H54 (cell line): ENCODE data around the gene CMIP.
A peak's percentile ranks its signal among the peaks of the same experiment; 100 is the strongest.
"Not testable (repeated sequence)": the region's sequence is repeated elsewhere in the genome, so short reads cannot be mapped to it uniquely, and the experiment has no call there.

Experiments used
- DNase-seq: peaks from one replicate; pipeline ENCODE4 v3.0.0; 2011; ENCODE audit warnings: low spot score, mixed read lengths; ENCODE audit not compliant: insufficient read length
- FAIRE-seq: peaks from 3 replicates; lab custom pipeline; 2011; peaks lifted over from hg19 to GRCh38; lab: Jason Lieb, UNC
- POLR2A ChIP-seq: IDR thresholded peaks from 2 replicates; pipeline ENCODE4 v1.6.1; 2011; ENCODE audit warnings: low read depth, mild to moderate bottlenecking, low read length

The CMIP gene

GRCh38 chr16:81410643-81411293 lies 33.8 kb upstream of the CMIP start:
- no peak for TF ChIP-seq POLR2A
- DNase-seq (no peak), FAIRE-seq (no peak)

DNA sequence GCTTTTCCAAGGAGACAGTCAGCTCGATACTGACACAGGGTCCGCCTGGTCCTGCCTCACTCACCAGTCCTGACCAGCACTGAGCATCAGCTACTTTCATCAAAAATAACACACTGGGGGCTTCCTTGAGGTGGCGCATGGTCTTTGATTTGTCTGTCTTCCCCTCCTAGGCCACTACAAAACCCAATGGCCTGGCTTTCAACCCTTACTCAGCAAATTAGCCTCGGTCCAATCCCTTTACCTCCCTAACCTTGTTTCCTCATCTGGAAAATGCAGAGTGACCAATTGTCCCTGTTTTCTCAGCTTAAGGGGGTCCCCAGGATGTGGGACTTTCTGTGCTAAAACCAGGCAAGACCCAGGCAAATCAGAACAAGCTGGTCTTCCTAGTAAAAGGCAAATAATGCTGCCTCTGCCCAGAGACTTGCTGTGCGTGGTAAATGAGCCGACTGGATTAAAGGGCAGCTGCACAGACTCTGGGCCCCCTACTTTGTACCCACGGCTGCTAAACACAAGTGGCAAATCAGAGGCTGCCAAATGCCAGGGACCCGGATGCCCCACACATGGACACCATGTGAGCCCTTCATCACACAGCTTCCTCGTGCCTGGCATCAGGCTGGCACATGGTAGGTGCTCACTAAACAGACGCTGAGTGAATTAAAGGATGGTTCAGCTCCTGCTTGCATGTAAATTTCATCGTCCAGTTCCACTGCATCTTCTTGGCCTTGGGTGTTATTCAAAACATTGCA lies 31.2 kb upstream of the CMIP start:
- no peak for TF ChIP-seq POLR2A
- DNase-seq: no peak
- FAIRE-seq: no peak

DNA sequence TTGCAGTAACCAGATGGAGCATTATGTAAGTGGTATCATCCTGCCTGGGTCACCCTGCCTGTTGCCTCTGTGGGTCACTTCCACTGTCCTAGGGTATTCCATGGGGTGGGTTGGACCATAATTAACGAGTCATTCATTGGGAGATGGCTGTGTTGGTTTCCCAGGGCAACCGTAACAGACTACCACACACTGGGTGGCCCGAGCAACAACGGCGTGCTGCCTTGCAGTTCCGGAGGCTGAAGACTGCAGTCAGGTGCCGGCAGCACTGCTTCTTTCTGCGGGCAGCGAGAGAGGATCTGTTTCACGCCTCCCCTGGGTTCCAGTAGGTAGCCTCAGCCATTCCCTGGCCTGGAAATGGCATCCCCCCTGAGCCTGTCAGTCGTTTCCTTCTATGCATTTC lies 28.9 kb upstream of the CMIP start:
- FAIRE-seq (no peak), DNase-seq (no peak)
- no peak for TF ChIP-seq POLR2A

- no peak for TF ChIP-seq POLR2A
- DNase-seq (no peak), FAIRE-seq (no peak)
Measured at GRCh38 chr16:81416749-81417148, 27.9 kb upstream of the CMIP start.

DNA sequence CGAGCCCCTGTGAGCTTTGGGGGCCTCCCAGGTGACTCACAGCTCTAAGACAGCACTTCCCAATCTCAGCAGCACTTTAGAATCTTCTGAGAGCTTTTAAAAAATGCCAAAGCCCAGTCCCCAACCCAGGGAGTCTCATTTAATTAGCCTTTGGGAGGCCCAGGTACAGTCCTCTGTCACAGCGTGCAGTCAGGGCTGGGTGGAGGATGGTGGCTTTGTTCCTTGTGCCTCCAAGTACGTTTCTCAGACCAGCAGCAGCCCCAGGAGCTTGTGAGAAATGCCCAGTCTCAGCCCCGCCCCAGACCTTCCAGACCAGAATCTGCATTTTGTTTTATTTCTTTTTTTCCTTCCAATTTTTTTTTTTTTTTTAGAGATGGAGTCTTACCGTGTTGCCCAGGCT lies 27.4 kb upstream of the CMIP start:
- TF ChIP-seq POLR2A: no peak
- DNase-seq (no peak), FAIRE-seq (no peak)

DNA sequence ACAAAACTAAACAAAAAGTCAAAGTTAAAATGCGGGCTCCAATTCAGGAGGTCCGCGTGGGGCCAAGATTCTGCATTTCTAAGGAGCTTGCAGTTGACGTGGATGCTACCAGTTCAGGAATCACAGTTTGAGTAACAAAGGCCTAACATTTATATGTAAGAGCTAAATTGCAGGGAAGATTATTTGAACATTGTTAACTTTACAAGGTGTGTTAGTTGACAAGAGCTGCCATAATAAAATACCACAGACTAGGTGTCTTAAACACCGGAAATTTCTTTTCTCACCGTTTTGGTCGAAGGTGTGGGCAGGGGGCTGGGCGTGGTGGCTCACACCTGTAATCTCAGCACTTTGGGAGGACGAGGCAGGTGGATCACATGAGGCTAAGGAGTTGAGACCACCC lies 24.8 kb upstream of the CMIP start:
- FAIRE-seq: no peak
- no peak for DNase-seq
- TF ChIP-seq POLR2A: no peak

- FAIRE-seq: no peak
- TF ChIP-seq POLR2A: no peak
- DNase-seq: no peak
Measured at GRCh38 chr16:81421126-81421525, 23.5 kb upstream of the CMIP start.

- no peak for TF ChIP-seq POLR2A
- DNase-seq (no peak), FAIRE-seq (no peak)
Measured at GRCh38 chr16:81421536-81421935, 23.1 kb upstream of the CMIP start.

GRCh38 chr16:81422153-81422552 lies 22.5 kb upstream of the CMIP start:
- not testable (repeated sequence) for DNase-seq, FAIRE-seq

DNA sequence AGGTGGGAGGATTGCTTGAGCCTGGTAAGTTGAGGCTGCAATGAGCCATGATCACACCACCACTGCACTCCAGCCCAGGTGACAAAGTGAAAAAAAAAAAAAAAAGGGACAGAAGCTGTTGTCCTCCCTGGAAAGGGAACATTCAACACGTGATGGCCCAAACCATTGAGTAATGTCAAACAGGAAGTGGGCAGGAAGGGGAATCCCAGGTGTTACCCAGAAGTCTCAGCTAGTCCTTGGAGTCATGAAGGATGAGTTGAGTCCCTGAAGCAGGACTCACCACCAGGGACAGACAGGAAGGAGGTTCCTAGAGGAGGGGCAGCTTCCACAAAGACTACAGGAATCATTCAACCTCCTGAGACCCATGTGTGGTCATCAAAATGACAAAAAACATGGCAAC lies 19.8 kb upstream of the CMIP start:
- DNase-seq: no peak
- TF ChIP-seq POLR2A: no peak
- no peak for FAIRE-seq

GRCh38 chr16:81427219-81427618 lies 17.4 kb upstream of the CMIP start:
- DNase-seq (no peak), FAIRE-seq (no peak)
- TF ChIP-seq POLR2A: no peak

DNA sequence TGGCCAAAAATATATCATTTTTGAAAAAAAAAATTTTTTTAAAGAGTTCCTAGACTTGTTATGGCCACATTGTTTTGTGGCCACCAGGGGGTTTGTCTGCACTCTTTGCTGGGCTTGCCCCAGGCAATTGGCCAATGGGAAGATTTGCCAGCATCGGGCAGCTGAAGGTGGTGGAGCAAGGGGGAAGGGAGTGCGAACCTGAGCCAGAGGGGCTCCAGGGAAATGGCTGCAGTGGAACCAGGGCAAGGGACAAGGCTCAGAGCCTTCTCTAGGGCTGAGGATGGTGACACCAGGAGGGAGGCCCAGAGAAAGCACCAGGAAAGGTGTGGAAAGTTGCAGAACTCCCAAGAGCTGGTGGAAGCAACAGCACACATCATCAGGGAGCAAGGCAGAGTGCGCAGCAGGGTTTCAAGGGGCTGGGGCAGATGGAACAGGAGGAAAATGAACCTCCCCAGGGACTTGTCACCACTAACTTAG lies 15.5 kb upstream of the CMIP start:
- no peak for FAIRE-seq
- TF ChIP-seq POLR2A: no peak
- peak; percentile 58 for DNase-seq

- TF ChIP-seq POLR2A: no peak
- DNase-seq (no peak), FAIRE-seq (no peak)
Measured at GRCh38 chr16:81431554-81432353, 12.9 kb upstream of the CMIP start.

- FAIRE-seq (no peak), DNase-seq (no peak)
- TF ChIP-seq POLR2A: no peak
Measured at GRCh38 chr16:81432937-81433557, 11.6 kb upstream of the CMIP start.
